ENCODE results near the gene GCH1.

- TF ChIP-seq EP300 (IDR thresholded peaks at IDR 0.05) (no peak), CTCF (IDR thresholded peaks at IDR 0.05) (no peak), CHD4 (IDR thresholded peaks at IDR 0.05; ENCODE audit: borderline replicate concordance) (no peak)
Measured at GRCh38 chr14:54866588-54866987, 36.0 kb downstream of the GCH1 start.

Data from A549 (cell line).